ENCODE measurements around the gene CACNA1F.

- TF ChIP-seq NFIC (IDR thresholded peaks at IDR 0.05) (no peak), MBD2 (IDR thresholded peaks at IDR 0.05; ENCODE audit: borderline replicate concordance, low read depth) (no peak), POLR2A (conservative IDR thresholded peaks at IDR 0.05) (no peak), BHLHE40 (IDR thresholded peaks at IDR 0.05; ENCODE audit: low read length) (no peak), ZFX (CRISPR knock-in tag; IDR thresholded peaks at IDR 0.05) (no peak)
Observed at GRCh38 chrX:49254639-49255038, 21.5 kb upstream of the CACNA1F start.
